Colonic mucosa (tissue), 4 donors: ENCODE data around the gene SF3A2. TPM values are rescaled to one million over a fixed set of nuclear protein-coding genes. Genes with fewer than 3 reads are reported as not detected.

Experiments
- DNase-seq: peaks from one replicate; pipeline ENCODE4 v3.0.0-alpha.2; 2020
- H3K27ac ChIP-seq: fragments of 200-600 bp; one replicate; pipeline ENCODE4 v1.8.0; 2021
- H3K27me3 ChIP-seq: fragments of 200-600 bp; one replicate; pipeline ENCODE4 v1.8.0; 2021
- H3K36me3 ChIP-seq: fragments of 200-600 bp; one replicate; pipeline ENCODE4 v1.8.0; 2021
- H3K4me1 ChIP-seq: fragments of 200-600 bp; one replicate; pipeline ENCODE4 v1.8.0; 2021; ENCODE audit warnings: mild to moderate bottlenecking
- H3K4me3 ChIP-seq: fragments of 200-600 bp; one replicate; pipeline ENCODE4 v1.8.0; 2021
- H3K9ac ChIP-seq, 2 donors: one replicate each; pipeline ENCODE4 v1.7.0; 2013; ENCODE audit warnings: control low read depth in 2 of 2, low read depth in 2 of 2, low read length in 2 of 2
- H3K9me3 ChIP-seq: fragments of 200-600 bp; one replicate; pipeline ENCODE4 v1.8.0; 2021
- intact Hi-C: fragments of 100-400 bp; cut with DNase I; formaldehyde crosslinking; loops from one replicate; pipeline ENCODE4 v1.14.1; 2022
- total RNA-seq, 2 donors: library from RNA; stranded (reverse); fragmentation: NEBNext Ultra II Directional in 1 of 2; extraction: Animal tissue kit (Norgen Biotek cat#: 25700) in 1 of 2; gene quantifications; one replicate each; pipeline ENCODE4 v1.2.1, GENCODE V29; 2021
- TF ChIP-seq, protein P1 (sequence below): fragments of 200-600 bp; IDR thresholded peaks from one replicate; pipeline ENCODE4 v1.8.0; 2022; ENCODE audit warnings: antibody characterized with exemption, mild to moderate bottlenecking
- donor health status: healthy.
- donor health status: DM: no; HTN: no; CAD: no.
- donor health status: DM: no; HTN: no; CAD: no.

Gene SF3A2
- total RNA-seq, 2 donors from 2014 or later = 60.9 to 99.8 TPM

DNA sequence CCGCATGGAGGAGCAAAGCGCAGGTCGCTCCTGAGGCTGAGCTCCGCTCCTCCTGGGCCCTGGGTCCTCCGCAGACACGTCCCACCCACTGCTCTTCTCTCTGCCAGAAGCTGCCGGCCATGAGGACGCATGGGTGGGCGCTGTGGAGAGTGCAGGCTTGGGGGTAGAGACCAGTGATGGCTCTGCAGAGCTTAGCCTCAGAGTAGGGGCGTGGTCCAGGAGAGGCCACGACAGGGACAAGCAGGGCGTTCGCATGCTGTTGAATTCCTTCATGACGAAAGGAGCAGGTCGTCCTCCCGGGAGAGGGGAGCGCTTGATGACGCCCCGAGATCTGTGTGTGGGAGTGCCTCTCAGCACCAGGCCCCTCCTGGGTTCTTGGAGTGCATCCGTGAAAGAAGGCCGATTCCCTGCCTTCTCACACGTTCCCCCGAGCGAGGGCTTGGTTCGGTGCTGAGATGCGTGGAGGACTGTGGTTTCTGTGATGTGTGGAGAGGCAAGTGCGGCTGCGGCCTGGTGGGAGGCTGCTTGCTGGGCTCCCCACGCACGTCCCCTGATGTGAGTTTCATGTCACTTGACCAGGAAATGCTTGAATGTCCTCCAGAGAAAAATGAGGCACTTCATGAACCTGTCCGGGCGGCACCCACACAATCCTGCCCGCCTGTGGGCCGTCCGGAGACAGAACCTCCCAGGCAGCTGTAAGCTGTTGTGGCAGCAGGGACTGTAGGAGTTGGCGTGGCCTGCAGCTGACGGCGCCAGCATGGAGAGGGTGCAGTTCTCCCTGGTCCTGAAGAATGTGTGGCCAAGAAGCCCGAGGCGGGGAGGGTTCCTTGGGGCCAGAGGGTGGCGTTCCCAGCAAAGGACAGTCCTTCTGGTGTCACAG, 4.5 kb downstream of the SF3A2 start:
- peaks cover 24% of the 10 kb centered on the region for H3K4me1 ChIP-seq
- H3K9ac ChIP-seq = peak overlapping the region; percentile 43 to 57
- H3K4me3 ChIP-seq = no peak overlapping the region
- intact Hi-C loops = no loop called here
- peaks cover 15% of the 10 kb centered on the region for H3K36me3 ChIP-seq
- H3K27me3 ChIP-seq = no peaks in the 10 kb centered on the region
- no peak for DNase-seq
- TF ChIP-seq, protein P1, sequence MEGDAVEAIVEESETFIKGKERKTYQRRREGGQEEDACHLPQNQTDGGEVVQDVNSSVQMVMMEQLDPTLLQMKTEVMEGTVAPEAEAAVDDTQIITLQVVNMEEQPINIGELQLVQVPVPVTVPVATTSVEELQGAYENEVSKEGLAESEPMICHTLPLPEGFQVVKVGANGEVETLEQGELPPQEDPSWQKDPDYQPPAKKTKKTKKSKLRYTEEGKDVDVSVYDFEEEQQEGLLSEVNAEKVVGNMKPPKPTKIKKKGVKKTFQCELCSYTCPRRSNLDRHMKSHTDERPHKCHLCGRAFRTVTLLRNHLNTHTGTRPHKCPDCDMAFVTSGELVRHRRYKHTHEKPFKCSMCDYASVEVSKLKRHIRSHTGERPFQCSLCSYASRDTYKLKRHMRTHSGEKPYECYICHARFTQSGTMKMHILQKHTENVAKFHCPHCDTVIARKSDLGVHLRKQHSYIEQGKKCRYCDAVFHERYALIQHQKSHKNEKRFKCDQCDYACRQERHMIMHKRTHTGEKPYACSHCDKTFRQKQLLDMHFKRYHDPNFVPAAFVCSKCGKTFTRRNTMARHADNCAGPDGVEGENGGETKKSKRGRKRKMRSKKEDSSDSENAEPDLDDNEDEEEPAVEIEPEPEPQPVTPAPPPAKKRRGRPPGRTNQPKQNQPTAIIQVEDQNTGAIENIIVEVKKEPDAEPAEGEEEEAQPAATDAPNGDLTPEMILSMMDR = no peak
- H3K27ac ChIP-seq = no peak overlapping the region
- H3K9me3 ChIP-seq = no peaks in the 10 kb centered on the region

DNA sequence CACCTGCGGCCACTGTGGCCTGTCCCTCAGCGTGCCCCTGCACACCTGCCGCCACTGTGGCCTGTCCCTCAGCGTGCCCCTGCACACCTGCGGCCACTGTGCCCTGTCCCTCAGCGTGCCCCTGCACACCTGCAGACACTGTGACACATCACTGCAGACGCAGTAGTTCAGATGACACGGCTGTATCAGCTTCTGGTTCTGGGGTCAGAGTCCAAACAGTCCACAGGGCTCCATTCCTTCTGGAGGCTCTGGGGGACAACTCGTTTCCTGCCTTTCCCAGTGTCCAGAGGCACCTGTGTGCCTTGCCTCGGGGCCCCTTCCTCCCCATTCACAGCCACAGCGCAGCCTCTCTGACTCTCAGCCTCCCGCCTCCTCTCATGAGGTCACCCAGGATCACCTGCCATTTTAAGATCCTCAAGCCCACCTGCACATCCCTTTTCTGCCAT, 5.5 kb downstream of the SF3A2 start:
- peaks cover 24% of the 10 kb centered on the region for H3K4me1 ChIP-seq
- peak overlapping the region in 1 of 2 donors; percentile 19 for H3K9ac ChIP-seq
- H3K27ac ChIP-seq = no peak overlapping the region
- no peaks in the 10 kb centered on the region for H3K27me3 ChIP-seq
- TF ChIP-seq, protein P1 = no peak
- no peak overlapping the region for H3K4me3 ChIP-seq
- no peak for DNase-seq
- peaks cover 15% of the 10 kb centered on the region for H3K36me3 ChIP-seq
- H3K9me3 ChIP-seq = no peaks in the 10 kb centered on the region
- intact Hi-C loops = no loop called here

DNA sequence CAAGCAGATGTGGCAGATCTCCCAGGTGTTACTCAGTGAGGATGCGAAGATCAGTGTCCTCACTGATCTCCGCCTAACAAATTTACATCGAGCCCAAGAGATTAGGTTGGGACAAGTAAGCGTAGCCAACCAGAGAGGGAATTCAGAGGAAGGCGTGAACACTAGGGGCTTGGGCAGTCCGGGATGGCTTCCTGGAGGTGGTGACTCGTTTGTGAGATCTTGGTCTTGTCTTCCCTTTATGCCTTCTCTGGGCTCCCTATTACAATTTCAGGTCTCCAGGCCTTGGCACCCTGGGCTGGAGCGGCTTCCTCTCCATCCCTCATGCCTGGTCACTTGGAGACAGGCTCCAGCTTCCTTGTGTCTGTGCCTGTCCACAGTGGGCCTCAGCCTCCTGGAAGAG, 6.2 kb downstream of the SF3A2 start:
- Histone ChIP-seq H3K4me3 (no peak overlapping the region), H3K9ac (peak overlapping the region in 1 of 2 donors; percentile 19), H3K9me3 (no peaks in the 10 kb centered on the region), H3K4me1 (peaks cover 19% of the 10 kb centered on the region), H3K36me3 (peaks cover 15% of the 10 kb centered on the region), H3K27ac (no peak overlapping the region), H3K27me3 (no peaks in the 10 kb centered on the region)
- DNase-seq = no peak
- TF ChIP-seq, protein P1 = no peak
- intact Hi-C loops = no loop called here

DNA sequence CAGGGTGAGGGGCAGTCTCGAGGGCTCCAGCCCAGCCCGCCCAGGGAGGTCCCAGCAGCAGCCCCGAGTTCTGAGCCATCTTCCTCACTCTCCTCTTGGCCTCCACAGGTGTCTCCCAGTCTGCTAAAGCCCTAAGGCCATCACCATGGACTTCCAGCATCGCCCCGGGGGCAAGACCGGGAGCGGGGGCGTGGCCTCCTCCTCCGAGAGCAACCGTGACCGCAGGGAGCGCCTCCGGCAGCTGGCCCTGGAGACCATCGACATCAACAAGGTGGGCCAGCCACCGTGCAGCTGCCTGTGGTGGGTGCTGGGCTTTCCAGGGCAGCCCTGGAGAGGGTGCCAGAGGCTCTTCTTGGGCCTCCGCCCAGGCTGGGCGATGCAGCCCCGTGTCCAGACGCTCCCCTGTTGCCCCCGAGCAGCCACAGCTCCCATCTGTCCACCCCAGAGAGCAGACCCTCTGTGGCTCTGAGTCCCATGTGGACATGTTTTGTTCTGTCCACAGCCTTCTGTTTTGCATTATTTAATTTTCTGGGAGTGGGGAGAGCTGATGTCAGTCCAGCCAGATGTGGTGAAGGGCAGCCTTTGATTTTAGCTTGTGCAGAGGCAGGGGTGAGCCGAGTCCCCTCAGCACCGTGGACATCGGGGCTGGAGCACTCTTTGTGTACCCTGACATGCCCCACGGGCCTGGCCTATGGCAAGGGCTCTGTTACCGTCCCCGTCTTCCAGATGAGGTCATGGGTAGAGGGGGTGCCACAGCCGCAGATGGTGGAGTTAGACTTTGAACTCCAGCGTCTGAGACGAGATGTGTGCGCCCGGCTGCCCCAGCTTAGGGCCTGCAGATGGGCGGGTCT, 6.9 kb downstream of the SF3A2 start:
- Histone ChIP-seq H3K27ac (no peak overlapping the region), H3K4me1 (peaks cover 14% of the 10 kb centered on the region), H3K9ac (no peak overlapping the region), H3K36me3 (peaks cover 15% of the 10 kb centered on the region), H3K27me3 (no peaks in the 10 kb centered on the region), H3K4me3 (no peak overlapping the region), H3K9me3 (no peaks in the 10 kb centered on the region)
- intact Hi-C loops = no loop called here
- DNase-seq = no peak
- TF ChIP-seq, protein P1 = no peak

DNA sequence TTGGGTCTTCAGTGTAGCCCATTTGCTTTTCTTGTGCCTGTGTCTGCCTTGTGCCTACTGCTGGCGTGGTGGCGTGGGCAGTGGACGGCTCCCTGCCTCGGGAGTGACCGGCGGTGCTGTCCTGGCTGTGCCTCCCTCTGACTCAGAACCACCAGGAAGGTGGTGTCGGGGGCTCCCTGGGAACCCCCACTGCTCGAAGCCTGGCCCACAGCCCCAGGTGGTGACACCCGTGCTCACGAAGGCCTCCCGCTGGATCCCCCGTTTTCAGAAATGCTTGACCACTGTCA, 7.4 kb downstream of the SF3A2 start:
- H3K27ac ChIP-seq = no peak overlapping the region
- H3K9ac ChIP-seq = no peak overlapping the region
- intact Hi-C loops = no loop called here
- no peak for DNase-seq
- H3K9me3 ChIP-seq = no peaks in the 10 kb centered on the region
- H3K4me3 ChIP-seq = no peak overlapping the region
- TF ChIP-seq, protein P1 = no peak
- peaks cover 14% of the 10 kb centered on the region for H3K4me1 ChIP-seq
- no peaks in the 10 kb centered on the region for H3K27me3 ChIP-seq
- H3K36me3 ChIP-seq = peaks cover 15% of the 10 kb centered on the region
